HCT116 (cell line): ENCODE data around the gene BCL11B.

Experiments
- CTCF ChIP-seq, 3 experiments: fragments of 200-600 bp in 1 of 3; sonication (generic) in 1 of 3; IDR thresholded peaks in 2 of 3; conservative IDR thresholded peaks in 1 of 3; 2 replicates each; pipeline ENCODE4 v1.5.1; 2012 to 2017; ENCODE audit warnings: low read depth in 2 of 3, low read length in 2 of 3, antibody characterized with exemption in 1 of 3, borderline replicate concordance in 1 of 3, control low read depth in 1 of 3, mild to moderate bottlenecking in 1 of 3, mixed read lengths in 1 of 3, mixed run types in 1 of 3, moderate library complexity in 1 of 3; ENCODE audit not compliant: insufficient read depth in 1 of 3
- EZH2 ChIP-seq: fragments of 200-600 bp; sonication (generic); IDR thresholded peaks from 2 replicates; pipeline ENCODE4 v1.6.1; 2017; ENCODE audit warnings: antibody characterized with exemption, mixed run types
- JUND ChIP-seq: IDR thresholded peaks from 2 replicates; pipeline ENCODE4 v1.6.1; 2012
- POLR2A ChIP-seq: IDR thresholded peaks from 2 replicates; pipeline ENCODE4 v1.7.0; 2011; ENCODE audit warnings: borderline replicate concordance; ENCODE audit not compliant: insufficient read depth, insufficient read length; ENCODE audit errors: extremely low read depth
- POLR2AphosphoS5 ChIP-seq: IDR thresholded peaks from 2 replicates; pipeline ENCODE4 v1.6.1; 2011; ENCODE audit warnings: mild to moderate bottlenecking, low read depth, low read length, moderate library complexity
- RAD21 ChIP-seq: IDR thresholded peaks from 2 replicates; pipeline ENCODE4 v1.6.1; 2012; ENCODE audit warnings: low read depth, mild to moderate bottlenecking
- ZBTB33 ChIP-seq: IDR thresholded peaks from 2 replicates; pipeline ENCODE4 v1.6.1; 2011; ENCODE audit warnings: mild to moderate bottlenecking, low read length, moderate library complexity; ENCODE audit not compliant: insufficient replicate concordance; ENCODE audit errors: extremely low read depth

GRCh38 chr14:99250636-99251208 lies 21.3 kb downstream of the BCL11B start:
- TF ChIP-seq POLR2AphosphoS5, result no peak
- no peak for TF ChIP-seq POLR2A
- no peak for TF ChIP-seq ZBTB33
- no peak for TF ChIP-seq CTCF (IDR thresholded peaks at IDR 0.05 in 2 of 3, conservative IDR thresholded peaks at IDR 0.05 in 1 of 3; ENCODE audit: borderline replicate concordance in 1 of 3, insufficient read depth in 1 of 3, low read depth in 2 of 3, low read length in 2 of 3)
- TF ChIP-seq JUND, result no peak
- TF ChIP-seq EZH2, result no peak
- TF ChIP-seq RAD21, result no peak
